HepG2 (cell line): ENCODE data around the gene RBM14. TPM values are rescaled to one million over a fixed set of nuclear protein-coding genes. Genes with fewer than 3 reads are reported as not detected.

Source experiments
- E2F5 ChIP-seq: sonication (generic); formaldehyde crosslinking; conservative IDR thresholded peaks from 2 replicates; pipeline ENCODE4 v1.4.0; 2020; ENCODE audit warnings: missing genetic modification reagents
- MAFK ChIP-seq, 2 experiments: IDR thresholded peaks in 1 of 2; conservative IDR thresholded peaks in 1 of 2; 2 replicates each; pipeline ENCODE4 v1.6.1; 2011; ENCODE audit warnings: improper control_type of control experiment in 2 of 2, low read length in 2 of 2
- MTERF4 ChIP-seq: sonication (generic); formaldehyde crosslinking; IDR thresholded peaks from 2 replicates; pipeline ENCODE4 v1.8.0; 2023; ENCODE audit warnings: mild to moderate bottlenecking, missing genetic modification reagents
- NFATC3 ChIP-seq: sonication (generic); formaldehyde crosslinking; IDR thresholded peaks from 2 replicates; pipeline ENCODE4 v1.5.1; 2020; ENCODE audit warnings: mild to moderate bottlenecking, missing genetic modification reagents
- NFRKB ChIP-seq: fragments of 450-650 bp; IDR thresholded peaks from 2 replicates; pipeline ENCODE4 v1.6.1; 2017
- PCBP2 ChIP-seq: fragments of 200-400 bp; formaldehyde crosslinking; optimal IDR thresholded peaks from 2 replicates; pipeline ENCODE3; 2018; ENCODE audit warnings: low read length, low read depth; ENCODE audit not compliant: poor library complexity, severe bottlenecking
- PRDM10 ChIP-seq: sonication (generic); formaldehyde crosslinking; IDR thresholded peaks from 2 replicates; pipeline ENCODE4 v1.4.0; 2020; ENCODE audit warnings: low read depth, missing genetic modification reagents
- PTBP1 ChIP-seq: fragments of 200-400 bp; formaldehyde crosslinking; IDR thresholded peaks from 2 replicates; pipeline ENCODE4 v1.6.1; 2018; ENCODE audit warnings: low read length, low read depth; ENCODE audit not compliant: poor library complexity, severe bottlenecking
- TEAD2 ChIP-seq: sonication (generic); formaldehyde crosslinking; IDR thresholded peaks from 2 replicates; pipeline ENCODE4 v1.9.0; 2021; ENCODE audit warnings: missing genetic modification reagents
- ZNF234 ChIP-seq: sonication (generic); formaldehyde crosslinking; conservative IDR thresholded peaks from 2 replicates; pipeline ENCODE4 v1.5.1; 2020; ENCODE audit warnings: mild to moderate bottlenecking, missing genetic modification reagents
- ZNF577 ChIP-seq: sonication (generic); formaldehyde crosslinking; IDR thresholded peaks from 2 replicates; pipeline ENCODE4 v1.4.0; 2020; ENCODE audit warnings: mild to moderate bottlenecking, low read depth, missing genetic modification reagents, borderline replicate concordance
- ZNF7 ChIP-seq: IDR thresholded peaks from 2 replicates; pipeline ENCODE4 v1.6.1; 2016; ENCODE audit warnings: missing biosample characterization, missing genetic modification reagents
- ZNF784 ChIP-seq: sonication (generic); formaldehyde crosslinking; IDR thresholded peaks from 2 replicates; pipeline ENCODE4 v1.5.1; 2020; ENCODE audit warnings: missing genetic modification reagents, mild to moderate bottlenecking, borderline replicate concordance
- polyA plus RNA-seq, 8 experiments: library from polyadenylated mRNA; depleted of rRNA in 3 of 8; stranded (reverse) in 7 of 8; unstranded in 1 of 8; fragments of >200 nt; fragmentation: Illumina TruSeq in 4 of 8; extraction: Trizol in 4 of 8; gene quantifications; 2 replicates each; pipeline versions ENCODE4 v1.2.1 to v1.2.3, GENCODE V29; 2011 to 2016; ENCODE audit warnings: low read depth in 4 of 8, missing spikeins in 1 of 8, mixed read lengths in 1 of 8; ENCODE audit not compliant: insufficient read depth in 1 of 8
- total RNA-seq, 5 experiments: library from RNA; depleted of rRNA; stranded (reverse); fragments of >200 nt; fragmentation: Illumina TruSeq; extraction: Trizol; gene quantifications; 2 replicates each; pipeline ENCODE4 v1.2.3, GENCODE V29; 2016; ENCODE audit warnings: low read depth in 1 of 5
- TF ChIP-seq, protein P1 (sequence below): sonication (generic); formaldehyde crosslinking; IDR thresholded peaks from 2 replicates; pipeline ENCODE4 v1.4.0; 2020; ENCODE audit warnings: missing genetic modification reagents, mild to moderate bottlenecking, borderline replicate concordance

Gene RBM14
- total and polyA plus RNA-seq, 2 of the 13 experiments (the other 11 are each of a cell fraction or from before 2014, with no cell fraction given), result 12.7 to 44.1 TPM

DNA sequence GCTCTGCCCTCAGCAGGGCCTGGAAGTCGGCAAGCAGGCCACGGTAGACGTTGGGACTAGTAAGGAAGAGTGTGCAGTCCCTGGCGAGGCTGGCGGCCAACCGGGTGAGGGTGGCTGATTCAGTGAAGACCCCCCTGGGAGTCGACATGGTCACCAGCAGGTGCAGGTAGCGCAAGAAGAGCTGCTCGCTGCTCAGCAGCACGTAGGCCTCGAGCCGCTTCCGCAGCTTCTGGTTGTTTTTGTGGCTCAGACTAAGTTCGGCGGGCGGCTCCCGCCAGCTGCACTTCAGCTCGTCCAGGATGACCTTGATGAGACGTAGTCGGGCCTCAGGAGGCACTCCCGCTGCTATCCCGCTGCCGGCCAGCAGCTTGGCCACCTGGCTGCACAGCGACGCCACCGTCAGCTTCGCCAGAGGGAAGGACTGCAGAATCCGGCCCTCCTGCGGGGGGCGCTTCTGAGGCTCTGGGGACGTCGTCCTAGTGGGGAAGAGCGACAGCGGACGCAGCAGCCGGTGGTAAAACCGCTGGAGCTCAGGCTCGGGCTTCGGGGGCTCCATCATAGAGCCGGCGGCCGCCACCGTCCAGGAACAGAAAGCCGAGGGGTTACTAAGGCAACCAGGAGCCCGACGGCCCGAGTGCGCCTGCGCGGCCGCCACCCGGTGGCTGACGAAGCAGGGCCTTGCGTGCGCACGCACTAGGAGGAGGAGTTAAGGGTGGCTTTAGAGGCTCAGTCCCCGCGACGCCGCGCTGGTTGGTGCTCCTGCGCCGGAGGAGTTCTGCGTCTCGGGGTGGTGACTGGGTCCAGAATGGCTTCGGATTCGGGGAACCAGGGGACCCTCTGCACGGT is 23.8 kb upstream of the RBM14 start, which contains the start of the genes CCDC87 and CCS (continued):
- TF ChIP-seq, protein P1, sequence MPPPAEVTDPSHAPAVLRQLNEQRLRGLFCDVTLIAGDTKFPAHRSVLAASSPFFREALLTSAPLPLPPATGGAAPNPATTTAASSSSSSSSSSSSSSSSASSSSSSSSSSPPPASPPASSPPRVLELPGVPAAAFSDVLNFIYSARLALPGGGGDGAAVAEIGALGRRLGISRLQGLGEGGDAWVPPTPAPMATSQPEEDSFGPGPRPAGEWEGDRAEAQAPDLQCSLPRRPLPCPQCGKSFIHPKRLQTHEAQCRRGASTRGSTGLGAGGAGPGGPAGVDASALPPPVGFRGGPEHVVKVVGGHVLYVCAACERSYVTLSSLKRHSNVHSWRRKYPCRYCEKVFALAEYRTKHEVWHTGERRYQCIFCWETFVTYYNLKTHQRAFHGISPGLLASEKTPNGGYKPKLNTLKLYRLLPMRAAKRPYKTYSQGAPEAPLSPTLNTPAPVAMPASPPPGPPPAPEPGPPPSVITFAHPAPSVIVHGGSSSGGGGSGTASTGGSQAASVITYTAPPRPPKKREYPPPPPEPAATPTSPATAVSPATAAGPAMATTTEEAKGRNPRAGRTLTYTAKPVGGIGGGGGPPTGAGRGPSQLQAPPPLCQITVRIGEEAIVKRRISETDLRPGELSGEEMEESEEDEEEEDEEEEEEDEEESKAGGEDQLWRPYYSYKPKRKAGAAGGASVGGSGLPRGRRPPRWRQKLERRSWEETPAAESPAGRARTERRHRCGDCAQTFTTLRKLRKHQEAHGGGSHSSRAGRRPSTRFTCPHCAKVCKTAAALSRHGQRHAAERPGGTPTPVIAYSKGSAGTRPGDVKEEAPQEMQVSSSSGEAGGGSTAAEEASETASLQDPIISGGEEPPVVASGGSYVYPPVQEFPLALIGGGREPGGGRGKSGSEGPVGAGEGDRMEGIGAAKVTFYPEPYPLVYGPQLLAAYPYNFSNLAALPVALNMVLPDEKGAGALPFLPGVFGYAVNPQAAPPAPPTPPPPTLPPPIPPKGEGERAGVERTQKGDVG (CRISPR knock-in tag), result no peak; the same call in 1 of the 2 replicates
- TF ChIP-seq NFRKB, result no peak
- TF ChIP-seq ZNF784 (CRISPR knock-in tag), result no peak; the same call in 1 of the 2 replicates
- no peak for TF ChIP-seq ZNF7 (CRISPR knock-in tag)
- peak; percentile 49; the same call in 1 of the 2 replicates for TF ChIP-seq ZNF234 (CRISPR knock-in tag)
- TF ChIP-seq ZNF577 (CRISPR knock-in tag), result no peak
- peak; percentile 84 for TF ChIP-seq PRDM10 (CRISPR knock-in tag)
- TF ChIP-seq E2F5 (CRISPR knock-in tag), result 0 out of 2 replicates have a peak, but pooled peaks have one; percentile 22
- TF ChIP-seq NFATC3 (CRISPR knock-in tag), result 0 out of 2 replicates have a peak, but pooled peaks have one; percentile 61
- no peak for TF ChIP-seq TEAD2 (CRISPR knock-in tag)
- peak; percentile 63 for TF ChIP-seq PTBP1
- TF ChIP-seq MTERF4, result peak; percentile 94
- TF ChIP-seq PCBP2, result no peak
- no peak for TF ChIP-seq MAFK (conservative IDR thresholded peaks at IDR 0.05 in 1 of 2, IDR thresholded peaks at IDR 0.05 in 1 of 2; ENCODE audit: low read length in 2 of 2)
